ENCODE results near the gene KRT2. TPM values are rescaled to one million over a fixed set of nuclear protein-coding genes. Genes with fewer than 3 reads are reported as not detected.

The KRT2 gene
- total RNA-seq, 4 donors from 2014 or later: 0.47 to 2.5 TPM; not detected in 2

DNA sequence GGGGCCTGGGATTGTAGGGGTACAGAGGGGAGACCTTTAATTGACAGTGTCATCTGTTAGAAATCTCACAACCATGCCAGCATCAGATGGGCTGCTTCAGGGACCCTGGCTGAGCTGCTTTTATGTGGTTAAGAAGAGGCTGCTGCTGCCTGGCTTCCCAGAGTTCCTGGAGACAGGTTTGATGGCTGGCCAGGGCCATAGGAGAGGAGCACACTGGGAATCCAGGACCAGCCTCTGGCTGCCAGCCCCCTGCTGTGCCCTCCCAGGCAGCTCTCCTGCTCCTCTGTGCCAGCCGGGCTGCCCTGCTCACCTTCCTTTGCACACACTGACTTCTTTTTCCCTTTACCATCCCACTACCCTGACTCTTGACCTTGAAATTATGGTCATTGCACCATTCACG is 33.1 kb downstream of the KRT2 start:
- TF ChIP-seq POLR2A (IDR thresholded peaks at IDR 0.05): no peak
- TF ChIP-seq, protein P1, sequence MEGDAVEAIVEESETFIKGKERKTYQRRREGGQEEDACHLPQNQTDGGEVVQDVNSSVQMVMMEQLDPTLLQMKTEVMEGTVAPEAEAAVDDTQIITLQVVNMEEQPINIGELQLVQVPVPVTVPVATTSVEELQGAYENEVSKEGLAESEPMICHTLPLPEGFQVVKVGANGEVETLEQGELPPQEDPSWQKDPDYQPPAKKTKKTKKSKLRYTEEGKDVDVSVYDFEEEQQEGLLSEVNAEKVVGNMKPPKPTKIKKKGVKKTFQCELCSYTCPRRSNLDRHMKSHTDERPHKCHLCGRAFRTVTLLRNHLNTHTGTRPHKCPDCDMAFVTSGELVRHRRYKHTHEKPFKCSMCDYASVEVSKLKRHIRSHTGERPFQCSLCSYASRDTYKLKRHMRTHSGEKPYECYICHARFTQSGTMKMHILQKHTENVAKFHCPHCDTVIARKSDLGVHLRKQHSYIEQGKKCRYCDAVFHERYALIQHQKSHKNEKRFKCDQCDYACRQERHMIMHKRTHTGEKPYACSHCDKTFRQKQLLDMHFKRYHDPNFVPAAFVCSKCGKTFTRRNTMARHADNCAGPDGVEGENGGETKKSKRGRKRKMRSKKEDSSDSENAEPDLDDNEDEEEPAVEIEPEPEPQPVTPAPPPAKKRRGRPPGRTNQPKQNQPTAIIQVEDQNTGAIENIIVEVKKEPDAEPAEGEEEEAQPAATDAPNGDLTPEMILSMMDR (IDR thresholded peaks at IDR 0.05): no peak
- Histone ChIP-seq H3K4me3 (no peak overlapping the region), H3K27me3 (no peaks in the 10 kb centered on the region), H3K27ac (no peak overlapping the region), H3K36me3 (no peaks in the 10 kb centered on the region), H3K9me3 (no peaks in the 10 kb centered on the region), H3K4me1 (no peaks in the 10 kb centered on the region)
- no peak for DNase-seq

DNA sequence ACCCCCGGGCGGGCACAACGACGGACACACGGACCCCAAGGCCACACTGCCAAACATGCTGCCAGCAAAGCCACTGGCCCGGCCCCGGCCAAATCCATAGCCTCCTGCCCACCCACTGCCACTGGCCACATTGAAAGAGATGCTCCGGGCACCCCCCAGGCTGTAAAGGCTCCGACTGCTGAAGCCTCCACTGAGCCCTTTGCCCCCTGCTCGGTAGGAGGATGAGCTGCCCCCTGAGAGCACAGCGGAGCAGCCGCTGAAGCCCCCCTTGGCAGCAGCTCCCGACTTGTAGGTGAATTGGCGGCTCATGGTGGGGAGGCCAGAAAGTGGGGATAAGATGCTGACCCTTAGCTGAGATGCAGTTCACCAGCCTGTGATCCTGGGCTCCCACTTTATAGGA is 33.8 kb downstream of the KRT2 start, which contains the start of gene KRT73:
Gene KRT73, minus strand, starts transcription at position 344 of the 400 bp plus-strand sequence. Its CDS starts 35 bp downstream, at position 309.
- no peak within 1 kb of the TSS for H3K27ac ChIP-seq
- no peak for TF ChIP-seq POLR2A (IDR thresholded peaks at IDR 0.05)
- TF ChIP-seq, protein P1 (IDR thresholded peaks at IDR 0.05): no peak
- no peaks in the 10 kb centered on the region for H3K4me1 ChIP-seq
- no peak within 1 kb of the TSS for H3K4me3 ChIP-seq
- no peaks in the 10 kb centered on the region for H3K27me3 ChIP-seq
- no peaks in the 10 kb centered on the region for H3K36me3 ChIP-seq
- no peaks in the 10 kb centered on the region for H3K9me3 ChIP-seq
- DNase-seq: no peak

DNA sequence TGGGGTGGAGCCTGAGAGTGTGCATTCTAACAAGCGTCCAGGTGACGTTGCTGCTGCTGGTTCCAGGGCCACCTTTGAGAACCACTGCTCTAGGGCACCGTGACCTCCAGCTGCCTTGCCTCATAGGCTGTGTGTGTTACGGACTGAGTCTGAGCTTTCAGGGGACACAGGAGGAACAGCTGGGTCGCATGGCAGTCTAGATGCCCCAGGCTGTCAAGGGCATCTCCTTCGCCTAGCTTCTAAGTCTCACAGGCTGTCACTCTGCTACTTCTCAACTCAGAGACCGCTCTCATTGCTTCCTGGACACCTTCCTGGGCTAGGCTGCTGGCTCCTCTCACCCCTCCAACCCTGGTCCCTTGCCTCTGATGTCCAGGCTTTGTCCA is 34.6 kb downstream of the KRT2 start:
- TF ChIP-seq POLR2A (IDR thresholded peaks at IDR 0.05): no peak
- TF ChIP-seq, protein P1 (IDR thresholded peaks at IDR 0.05): no peak
- H3K27me3 ChIP-seq: no peaks in the 10 kb centered on the region
- H3K4me1 ChIP-seq: no peaks in the 10 kb centered on the region
- no peaks in the 10 kb centered on the region for H3K36me3 ChIP-seq
- H3K4me3 ChIP-seq: no peak overlapping the region
- H3K9me3 ChIP-seq: no peaks in the 10 kb centered on the region
- H3K27ac ChIP-seq: no peak overlapping the region
- DNase-seq: no peak

DNA sequence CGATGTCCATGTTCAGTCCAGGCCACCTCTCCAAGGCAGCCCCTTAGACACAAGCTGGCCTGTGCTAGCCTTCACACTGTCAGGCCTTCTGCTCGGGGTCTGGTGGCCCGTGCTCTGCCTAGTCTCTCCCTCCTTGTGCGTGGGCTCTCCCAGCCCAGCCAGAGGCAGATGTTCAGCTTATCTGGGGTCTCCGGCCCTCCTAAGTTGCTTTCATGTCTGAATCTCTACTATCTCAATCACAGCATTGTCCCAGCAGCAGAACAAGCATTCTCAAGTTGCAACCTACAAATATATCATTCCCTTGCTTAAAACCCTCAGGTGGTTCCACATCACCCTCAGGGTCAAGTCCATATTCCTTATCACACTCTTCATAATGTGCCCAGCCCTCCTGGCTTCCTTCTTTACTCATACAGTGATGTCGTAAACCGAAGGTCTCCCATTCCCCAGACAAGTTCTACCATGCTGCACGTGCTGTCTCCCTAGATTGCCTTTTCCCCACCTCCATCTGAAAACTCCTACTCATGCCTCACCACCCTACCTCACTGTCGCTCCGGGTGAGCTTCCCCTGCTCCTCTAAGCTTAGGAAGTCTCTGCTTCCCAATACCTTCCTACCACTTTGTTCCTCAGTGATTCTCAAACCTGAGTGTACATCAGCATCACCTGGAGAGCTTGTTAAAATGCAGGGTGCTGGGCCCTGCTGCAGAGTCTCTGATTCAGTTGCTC is 35.2 kb downstream of the KRT2 start:
- TF ChIP-seq, protein P1 (IDR thresholded peaks at IDR 0.05): no peak
- no peak for TF ChIP-seq POLR2A (IDR thresholded peaks at IDR 0.05)
- Histone ChIP-seq H3K4me1 (no peaks in the 10 kb centered on the region), H3K36me3 (no peaks in the 10 kb centered on the region), H3K27ac (no peak overlapping the region), H3K27me3 (no peaks in the 10 kb centered on the region), H3K9me3 (no peaks in the 10 kb centered on the region), H3K4me3 (no peak overlapping the region)
- no peak for DNase-seq

DNA sequence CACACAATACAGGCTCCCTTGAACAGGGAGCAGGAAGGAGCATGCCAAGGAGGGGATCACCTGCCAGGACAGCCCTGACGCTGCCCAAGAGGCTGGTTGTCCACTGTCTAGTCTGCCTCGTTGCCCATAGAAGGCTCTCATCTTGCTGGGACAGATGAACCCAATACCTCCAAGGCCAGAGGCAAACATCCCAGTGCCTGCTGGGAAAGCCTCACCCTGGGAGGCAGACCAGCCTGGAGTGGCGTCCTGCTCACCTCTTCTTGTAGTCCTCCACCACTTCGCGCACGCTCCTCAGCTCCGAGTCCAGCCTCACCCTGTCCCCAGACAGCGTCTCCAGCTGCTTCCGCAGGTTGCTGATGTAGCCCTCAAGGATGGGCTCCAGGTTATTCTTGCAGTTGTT is 36.1 kb downstream of the KRT2 start:
- Histone ChIP-seq H3K27ac (no peak overlapping the region), H3K9me3 (no peaks in the 10 kb centered on the region)
- DNase-seq: no peak

More for the DNA sequence above, 36.1 kb downstream of the KRT2 start:
- Histone ChIP-seq H3K4me3 (no peak overlapping the region), H3K36me3 (no peaks in the 10 kb centered on the region), H3K27me3 (no peaks in the 10 kb centered on the region), H3K4me1 (no peaks in the 10 kb centered on the region)
- no peak for TF ChIP-seq POLR2A (IDR thresholded peaks at IDR 0.05)
- TF ChIP-seq, protein P1 (IDR thresholded peaks at IDR 0.05): no peak

Measured in Peyer's patch (tissue), 4 donors.